Measurements from ENCODE around the gene ADM5.

- no peak for TF ChIP-seq CTCF (IDR thresholded peaks at IDR 0.05)
- no peak for TF ChIP-seq POLR2A (IDR thresholded peaks at IDR 0.05)
Measured at GRCh38 chr19:49682274-49682673, 7.1 kb upstream of the ADM5 start.
